Subcutaneous adipose tissue (tissue), 4 donors: ENCODE data around the gene PDCD7. TPM values are rescaled to one million over a fixed set of nuclear protein-coding genes. Genes with fewer than 3 reads are reported as not detected.

ENCODE experiments used
- CTCF ChIP-seq: fragments of 450-650 bp; IDR thresholded peaks from one replicate; pipeline ENCODE4 v1.5.1; 2016; ENCODE audit warnings: low read depth, mild to moderate bottlenecking, control low read depth, antibody characterized with exemption, moderate library complexity
- total RNA-seq, 4 donors: library from RNA; depleted of rRNA; stranded (reverse); fragments of >200 nt; gene quantifications; one replicate each; pipeline ENCODE4 v1.1.0, GENCODE V29; 2016

Gene PDCD7
- total RNA-seq, 4 donors from 2014 or later: 11.9 to 21.1 (median 17.9) TPM

DNA sequence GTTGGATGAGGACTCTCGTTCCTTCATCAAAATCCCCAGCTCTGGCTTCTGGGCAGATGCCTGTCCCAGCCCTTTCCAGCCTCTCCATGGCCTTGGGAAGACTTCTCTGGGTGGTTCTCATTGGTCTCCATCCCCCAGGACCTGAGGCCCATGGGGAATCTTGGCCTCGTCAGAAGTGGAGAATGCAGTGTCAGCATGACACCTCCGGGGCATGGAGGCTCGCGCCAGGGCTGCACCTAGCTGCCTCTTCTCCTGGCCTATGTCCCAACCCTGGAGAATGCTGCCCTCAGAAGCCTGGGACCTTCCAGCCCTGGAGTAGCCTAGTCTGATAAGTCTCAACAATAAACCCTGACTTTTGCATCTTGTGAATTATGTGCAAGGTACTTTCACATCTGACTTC, 54.0 kb downstream of the PDCD7 start:
- TF ChIP-seq CTCF: no peak

GRCh38 chr15:65077981-65078352, 55.6 kb downstream of the PDCD7 start:
- no peak for TF ChIP-seq CTCF

GRCh38 chr15:65077291-65077980, 56.2 kb downstream of the PDCD7 start:
- no peak for TF ChIP-seq CTCF

GRCh38 chr15:65076486-65077290, 56.9 kb downstream of the PDCD7 start, which contains the start of gene KBTBD13:
Gene KBTBD13 (plus strand): TSS chr15:65076746. CDS start chr15:65076816, 70 bp downstream.
- no peak for TF ChIP-seq CTCF

DNA sequence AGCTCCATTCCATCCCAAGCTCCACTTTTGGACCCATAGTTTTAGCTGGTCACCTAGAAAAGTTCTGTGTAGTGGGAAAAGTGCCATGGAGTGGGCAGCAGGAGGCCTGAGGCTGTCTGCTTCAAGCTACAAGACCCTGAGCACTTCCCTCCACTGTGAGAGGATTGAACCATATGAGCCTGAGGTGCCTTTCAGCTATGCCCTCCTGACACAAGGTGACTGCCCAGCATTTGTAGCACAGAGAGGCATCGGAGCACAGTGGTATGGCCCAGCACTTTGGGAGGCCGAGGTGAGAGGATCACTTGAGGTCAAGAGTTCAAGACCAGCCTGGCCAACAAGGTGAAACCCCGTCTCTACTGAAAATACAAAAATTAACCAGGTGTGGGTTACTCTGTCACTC, 61.0 kb downstream of the PDCD7 start:
- TF ChIP-seq CTCF: no peak

DNA sequence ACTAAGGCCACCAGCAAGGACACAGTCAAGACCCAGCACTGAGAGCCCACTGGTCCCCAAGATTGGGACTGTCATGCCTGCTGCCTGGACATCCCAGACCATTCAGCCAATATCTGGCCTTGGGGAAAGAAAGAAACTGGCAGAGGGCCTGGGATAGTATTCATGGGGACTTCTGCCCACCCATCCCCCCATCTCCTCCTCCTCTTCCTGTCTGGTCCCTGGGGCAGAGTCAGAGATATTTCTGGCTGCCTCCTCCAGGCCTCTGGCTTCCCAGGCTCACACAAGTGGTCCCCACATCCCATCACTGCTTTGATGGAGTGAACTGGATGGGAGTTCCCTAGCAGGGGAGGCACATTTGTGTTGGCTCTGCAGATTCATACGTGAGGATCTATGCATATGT, 61.6 kb downstream of the PDCD7 start:
- no peak for TF ChIP-seq CTCF

GRCh38 chr15:65071381-65071811, 62.2 kb downstream of the PDCD7 start:
- TF ChIP-seq CTCF: no peak
